Stimulated activated naive CD8-positive, alpha-beta T cell treated with anti-CD3 and anti-CD28 coated beads, Interleukin-15, Interleukin-2, amounts not matched to agents 100 U/mL and 50 U/mL, for 24 hours (primary cell): ENCODE measurements around the gene EMP2.
"Not testable (repeated sequence)": the region's sequence is repeated elsewhere in the genome, so short reads cannot be mapped to it uniquely, and the experiment has no call there.

Experiments
- ATAC-seq: fragments of 150-1000 bp; cut with Tn5 transposase; one replicate; pipeline ENCODE4 v1.10.0; 2021
- DNase-seq: peaks from one replicate; pipeline ENCODE4 v3.0.0; 2021

The EMP2 gene

GRCh38 chr16:10579965-10580882 is at the start of gene EMP2:
Gene EMP2, minus strand, starts transcription at chr16:10580598. Its CDS starts 32,981 bp downstream, at chr16:10547617.
- no peak for ATAC-seq
- peak; percentile 20 for DNase-seq

- DNase-seq: no peak
- ATAC-seq: no peak
These were observed 49.2 kb upstream of the EMP2 start for GRCh38 chr16:10629592-10629963.

GRCh38 chr16:10625595-10626357 is 45.4 kb upstream of the EMP2 start:
- DNase-seq (no peak), ATAC-seq (no peak)

GRCh38 chr16:10624527-10624926 is 44.1 kb upstream of the EMP2 start:
- DNase-seq: no peak
- ATAC-seq: no peak

GRCh38 chr16:10623059-10623458 is 42.7 kb upstream of the EMP2 start:
- ATAC-seq (no peak), DNase-seq (no peak)

- no peak for ATAC-seq
- no peak for DNase-seq
These were observed 41.9 kb upstream of the EMP2 start for GRCh38 chr16:10622036-10622921.

- DNase-seq, ATAC-seq: not testable (repeated sequence)
These were observed 41.0 kb upstream of the EMP2 start for GRCh38 chr16:10621216-10621949.

- no peak for ATAC-seq
- DNase-seq: no peak
These were observed 39.7 kb upstream of the EMP2 start for GRCh38 chr16:10620120-10620519.

- peak; percentile 53 for ATAC-seq
These were observed 39.0 kb upstream of the EMP2 start for GRCh38 chr16:10619271-10619849.

GRCh38 chr16:10618710-10619209 is 38.4 kb upstream of the EMP2 start:
- ATAC-seq: no peak
- no peak for DNase-seq

More at GRCh38 chr16:10619271-10619849, 39.0 kb upstream of the EMP2 start:
- DNase-seq: peak; percentile 26

GRCh38 chr16:10617662-10618420 is 37.4 kb upstream of the EMP2 start:
- no peak for ATAC-seq
- DNase-seq: no peak

GRCh38 chr16:10616756-10617640 is 36.6 kb upstream of the EMP2 start:
- ATAC-seq: no peak
- DNase-seq: no peak

- DNase-seq (no peak), ATAC-seq (no peak)
These were observed 36.0 kb upstream of the EMP2 start for GRCh38 chr16:10616419-10616755.

- no peak for DNase-seq
- ATAC-seq: no peak
These were observed 34.3 kb upstream of the EMP2 start for GRCh38 chr16:10614685-10615084.

- ATAC-seq (peak; percentile 6), DNase-seq (no peak)
These were observed 33.5 kb upstream of the EMP2 start for GRCh38 chr16:10613785-10614485.

- ATAC-seq (no peak), DNase-seq (no peak)
These were observed 32.3 kb upstream of the EMP2 start for GRCh38 chr16:10612649-10613179.

GRCh38 chr16:10611825-10612342 is 31.5 kb upstream of the EMP2 start:
- no peak for DNase-seq
- no peak for ATAC-seq
